ENCODE measurements around the gene SLIT3. TPM values are rescaled to one million over a fixed set of nuclear protein-coding genes. Genes with fewer than 3 reads are reported as not detected.

SLIT3 gene
- total RNA-seq, 1 experiment from 2014 or later = 0.10 TPM

GRCh38 chr5:169296419-169297143 lies 4.4 kb downstream of the SLIT3 start:
- Histone ChIP-seq H3K9ac (ENCODE audit: low read length) (no peak overlapping the region), H4K20me1 (ENCODE audit: insufficient read depth) (no peaks in the 10 kb centered on the region), H3K4me1 (ENCODE audit: control insufficient read depth in 1 of 2, insufficient read depth in 2 of 2, low read length in 2 of 2) (no peaks in the 10 kb centered on the region), H3K9me3 (ENCODE audit: control insufficient read depth in 1 of 2, insufficient read depth in 1 of 2, low read depth in 1 of 2, low read length in 2 of 2) (no peaks in the 10 kb centered on the region), H3K27ac (ENCODE audit: low read depth, low read length) (no peak overlapping the region), H3K9me2 (ENCODE audit: insufficient read depth) (no peaks in the 10 kb centered on the region), H3K4me3 (replicated peaks in 1 of 2; ENCODE audit: low read depth in 1 of 2, low read length in 2 of 2) (no peak overlapping the region), H3K27me3 (ENCODE audit: insufficient read depth, low read length) (peaks cover 6% of the 10 kb centered on the region; the same call in 1 of the 2 replicates), H2AFZ (ENCODE audit: low read depth, low read length, poor library complexity, severe bottlenecking) (no peak overlapping the region), H3K79me2 (ENCODE audit: insufficient read depth, low read length) (no peaks in the 10 kb centered on the region), H3K36me3 (ENCODE audit: control insufficient read depth in 1 of 2, insufficient read depth in 2 of 2, low read length in 2 of 2) (no peaks in the 10 kb centered on the region), H3K4me2 (ENCODE audit: low read length) (no peak overlapping the region)
- ChIA-PET CTCF (no interaction called here), POLR2A (no interaction called here), RAD21 (ENCODE audit: low non-redundant PET in 1 of 2, low total read pairs in 2 of 2, uncharacterized antibody in 2 of 2, unreplicated experiment in 2 of 2) (no interaction called here)
- intact Hi-C loops (cut with micrococcal nuclease) = no loop called here
- DNase-seq (ENCODE audit: low read depth, low spot score) = no peak
- no peak for ATAC-seq
- no TSS peak for BruUV-seq (replicated peaks)
- TF ChIP-seq CEBPB (IDR thresholded peaks at IDR 0.05; ENCODE audit: low read depth) = no peak
- TF ChIP-seq SIN3A (IDR thresholded peaks at IDR 0.05; ENCODE audit: low read depth) = no peak
- TF ChIP-seq YY1 (IDR thresholded peaks at IDR 0.05; ENCODE audit: extremely low read depth, insufficient replicate concordance, low read depth, low read length) = no peak
- no peak for TF ChIP-seq POLR2A (IDR thresholded peaks at IDR 0.05; ENCODE audit: borderline replicate concordance, extremely low read depth, insufficient read depth, insufficient read length)
- TF ChIP-seq SRF (IDR thresholded peaks at IDR 0.05; ENCODE audit: low read depth) = no peak
- TF ChIP-seq ELF1 (IDR thresholded peaks at IDR 0.05; ENCODE audit: borderline replicate concordance, low read depth) = no peak
- no peak for TF ChIP-seq MAX (IDR thresholded peaks at IDR 0.05)
- TF ChIP-seq ZFX (IDR thresholded peaks at IDR 0.05) = no peak
- TF ChIP-seq JUND (IDR thresholded peaks at IDR 0.05) = no peak
- no peak for TF ChIP-seq CTCF (IDR thresholded peaks at IDR 0.05 in 2 of 3, conservative IDR thresholded peaks at IDR 0.05 in 1 of 3; ENCODE audit: borderline replicate concordance in 1 of 3, insufficient read depth in 1 of 3, low read depth in 2 of 3, low read length in 2 of 3)
- no peak for TF ChIP-seq SP1 (IDR thresholded peaks at IDR 0.05; ENCODE audit: low read depth)
- no peak for TF ChIP-seq EZH2 (IDR thresholded peaks at IDR 0.05)
- no peak for TF ChIP-seq EZH2phosphoT487 (IDR thresholded peaks at IDR 0.05; ENCODE audit: borderline replicate concordance)

All from HCT116 (cell line).